ENCODE results near the gene PAPLN.

The PAPLN gene

GRCh38 chr14:73234586-73235394 lies 2.5 kb upstream of the PAPLN start:
- no peak overlapping the region for H3K4me3 ChIP-seq (ENCODE audit: low read depth, low read length)
- no peak for TF ChIP-seq CTCF (IDR thresholded peaks at IDR 0.05; ENCODE audit: low read depth, low read length, missing control alignments)
- in situ Hi-C loops (cut with HindIII; ENCODE audit: low sequenced_read_pairs), result no loop called here
- DNase-seq (ENCODE audit: low read depth), result no peak

DNA sequence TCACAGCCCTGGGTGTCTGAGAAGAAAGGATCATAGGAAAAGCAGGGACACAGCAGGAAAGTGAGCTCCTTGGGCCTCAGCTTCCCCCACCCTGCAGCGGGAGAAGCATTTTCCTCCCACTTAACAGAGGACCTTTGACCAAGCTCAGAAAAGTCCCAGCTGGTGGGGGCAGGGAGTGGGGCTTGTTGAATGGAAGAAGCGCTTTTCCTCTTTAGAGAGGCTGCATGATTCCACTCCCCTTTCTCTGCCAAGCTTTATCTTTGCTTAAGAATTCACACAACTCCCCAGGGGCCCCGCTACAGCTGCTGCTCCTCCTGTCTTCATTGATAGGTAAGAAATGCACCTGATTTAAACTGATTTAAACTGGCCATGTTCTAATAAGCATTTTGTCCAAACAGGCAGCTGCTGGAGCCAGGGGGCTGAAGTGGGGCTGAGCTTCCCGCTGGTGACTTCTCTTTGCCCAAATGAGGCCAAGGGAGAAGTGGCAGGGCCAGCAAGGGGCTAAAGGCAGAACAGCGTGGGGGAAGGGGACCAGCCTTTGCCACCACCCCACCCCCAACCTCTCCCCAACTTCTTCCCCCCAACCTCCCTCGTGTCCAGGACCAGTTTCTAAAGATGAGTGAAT lies 1.7 kb upstream of the PAPLN start:
- TF ChIP-seq CTCF (IDR thresholded peaks at IDR 0.05; ENCODE audit: low read depth, low read length, missing control alignments), result no peak
- in situ Hi-C loops (cut with HindIII; ENCODE audit: low sequenced_read_pairs), result no loop called here
- no peak overlapping the region for H3K4me3 ChIP-seq (ENCODE audit: low read depth, low read length)
- DNase-seq (ENCODE audit: low read depth), result no peak

GRCh38 chr14:73236157-73236556 lies 1.1 kb upstream of the PAPLN start:
- DNase-seq (ENCODE audit: low read depth), result no peak
- H3K4me3 ChIP-seq (ENCODE audit: low read depth, low read length), result no peak overlapping the region
- in situ Hi-C loops (cut with HindIII; ENCODE audit: low sequenced_read_pairs), result no loop called here
- no peak for TF ChIP-seq CTCF (IDR thresholded peaks at IDR 0.05; ENCODE audit: low read depth, low read length, missing control alignments)

DNA sequence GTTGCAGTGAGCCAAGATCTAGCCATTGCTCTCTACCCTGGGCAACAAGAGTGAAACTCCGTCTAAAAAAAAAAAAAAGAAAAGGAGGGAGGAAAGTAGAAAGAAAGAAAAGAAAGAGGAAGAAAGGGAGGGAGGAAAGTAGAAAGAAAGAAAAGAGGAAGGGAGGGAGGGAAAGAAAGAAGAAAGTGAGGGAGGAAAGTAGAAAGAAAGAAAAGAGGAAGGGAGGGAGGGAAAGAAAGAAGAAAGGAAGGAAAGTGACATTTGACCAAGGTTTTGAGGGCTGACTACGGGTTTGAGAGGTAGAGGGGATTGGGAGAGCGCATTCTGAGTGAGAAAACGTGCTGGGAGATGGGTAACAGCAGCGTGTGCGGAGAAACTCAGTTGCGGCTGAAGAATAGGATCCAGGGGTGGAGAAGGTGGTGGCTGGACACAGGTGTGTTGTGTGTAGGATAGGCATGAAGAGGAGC lies 521 bp upstream of the PAPLN start:
- in situ Hi-C loops (cut with HindIII; ENCODE audit: low sequenced_read_pairs), result no loop called here
- TF ChIP-seq CTCF (IDR thresholded peaks at IDR 0.05; ENCODE audit: low read depth, low read length, missing control alignments), result no peak
- no peak for DNase-seq (ENCODE audit: low read depth)
- H3K4me3 ChIP-seq (ENCODE audit: low read depth, low read length), result no peak overlapping the region

- H3K4me3 ChIP-seq (ENCODE audit: low read depth, low read length), result peak overlapping the region; percentile 49
- in situ Hi-C loops (cut with HindIII; ENCODE audit: low sequenced_read_pairs), result no loop called here
- no peak for DNase-seq (ENCODE audit: low read depth)
- no peak for TF ChIP-seq CTCF (IDR thresholded peaks at IDR 0.05; ENCODE audit: low read depth, low read length, missing control alignments)
Measured at GRCh38 chr14:73237786-73238423, 599 bp downstream of the PAPLN start.

DNA sequence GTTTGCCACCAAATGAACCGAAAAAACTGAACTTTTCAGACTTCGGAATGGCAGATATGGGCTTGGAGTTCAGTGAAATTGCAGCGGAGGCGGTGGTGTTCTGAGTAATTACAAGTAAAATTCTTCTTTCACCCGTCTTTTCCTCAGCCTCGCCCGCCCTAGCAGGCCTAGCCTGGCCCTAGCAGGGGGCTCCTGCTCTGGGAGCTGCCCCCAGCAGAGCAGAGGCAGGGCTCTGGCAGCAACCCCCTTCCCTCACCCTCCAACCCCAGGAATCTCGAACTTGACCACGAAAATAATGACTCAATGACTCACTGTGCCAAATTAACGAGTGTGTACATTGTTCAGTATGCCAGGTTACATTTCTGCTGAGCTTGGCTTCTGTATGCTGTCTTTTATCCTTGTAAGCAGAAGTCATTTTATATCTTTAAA lies 1.1 kb downstream of the PAPLN start:
- H3K4me3 ChIP-seq (ENCODE audit: low read depth, low read length), result peak overlapping the region; percentile 49
- in situ Hi-C loops (cut with HindIII; ENCODE audit: low sequenced_read_pairs), result no loop called here
- DNase-seq (ENCODE audit: low read depth), result peak; percentile 86
- TF ChIP-seq CTCF (IDR thresholded peaks at IDR 0.05; ENCODE audit: low read depth, low read length, missing control alignments), result no peak
